ENCODE measurements around the gene TRPC6. TPM values are rescaled to one million over a fixed set of nuclear protein-coding genes. Genes with fewer than 3 reads are reported as not detected.

TRPC6 gene
- total and polyA plus RNA-seq, 2 of the 8 experiments (the other 6 are each of a cell fraction or from before 2014, with no cell fraction given), result 0.26 to 0.39 TPM

DNA sequence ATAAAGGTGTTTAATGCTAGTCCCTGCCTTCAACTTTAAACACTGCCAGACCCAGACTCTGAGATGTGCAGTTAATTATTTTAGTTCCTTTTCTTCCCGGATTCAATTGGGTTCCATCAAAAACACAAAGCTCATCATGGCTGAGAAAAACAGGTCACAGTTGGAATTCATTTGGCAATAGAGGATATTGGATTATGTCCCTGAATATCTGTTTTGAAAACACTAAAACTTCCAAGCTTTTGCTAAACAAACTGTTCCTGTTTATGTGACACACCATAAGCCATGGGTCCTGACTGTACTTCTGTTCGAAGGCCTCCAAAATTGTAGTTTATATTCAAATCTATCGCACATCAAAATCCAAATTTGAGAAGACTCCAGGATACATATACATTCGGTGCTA, 150.7 kb downstream of the TRPC6 start:
- FAIRE-seq, result no peak
- POLR2A ChIA-PET (ENCODE audit: partially characterized antibody), result interaction anchor here (0.6 kb wide), 1 partner anchor 437 kb away, joined by 4 read pairs; no protein-coding TSS in a partner anchor

More for the DNA sequence above, 150.7 kb downstream of the TRPC6 start:
- no peaks in the 10 kb centered on the region for H3K9me3 ChIP-seq (ENCODE audit: insufficient read depth in 2 of 2, low read depth in 1 of 2, low read length in 1 of 2)
- H2BK20ac ChIP-seq (ENCODE audit: low read length), result no peak overlapping the region
- no peak overlapping the region for H2AFZ ChIP-seq (ENCODE audit: low read length)
- no peak overlapping the region for H3K4me2 ChIP-seq (ENCODE audit: insufficient read depth in 1 of 2, low read depth in 2 of 2, low read length in 2 of 2)
- no peak overlapping the region for H4K5ac ChIP-seq (ENCODE audit: insufficient read length, low read depth, low read length)
- H3K18ac ChIP-seq (ENCODE audit: extremely low read depth, low read length), result no peak overlapping the region
- no peak overlapping the region for H2BK5ac ChIP-seq (ENCODE audit: low read depth, low read length)
- H3K36me3 ChIP-seq (ENCODE audit: control insufficient read depth in 2 of 4, insufficient read depth in 4 of 4, low read length in 3 of 4), result no peaks in the 10 kb centered on the region
- no peak overlapping the region for H3K4ac ChIP-seq (replicated peaks; ENCODE audit: insufficient read length, low read depth, low read length)
- no peak overlapping the region for H3K23ac ChIP-seq (ENCODE audit: insufficient read length)
- H2BK120ac ChIP-seq (replicated peaks; ENCODE audit: low read depth, low read length), result no peak overlapping the region
- no peaks in the 10 kb centered on the region for H3K23me2 ChIP-seq (ENCODE audit: low read depth, low read length)
- H3K27me3 ChIP-seq (replicated peaks in 1 of 4; ENCODE audit: control insufficient read depth in 3 of 4, extremely low read depth in 1 of 4, insufficient read depth in 3 of 4, low read length in 3 of 4), result no peaks in the 10 kb centered on the region
- CTCF ChIA-PET (ENCODE audit: partially characterized antibody), result interaction anchor here (0.9 to 6.6 kb wide), 4 partner anchors 22 to 429 kb away, joined by 3 to 46 read pairs (median 4); no protein-coding TSS in a partner anchor
- H4K91ac ChIP-seq (replicated peaks; ENCODE audit: insufficient read length, low read length), result no peak overlapping the region
- no peak for DNase-seq (ENCODE audit: low read depth in 1 of 2, low spot score in 2 of 2)
- no peak overlapping the region for H2BK12ac ChIP-seq (ENCODE audit: low read depth, low read length)
- no peaks in the 10 kb centered on the region for H3K79me1 ChIP-seq (ENCODE audit: low read depth, low read length)
- H4K20me1 ChIP-seq (replicated peaks in 1 of 2; ENCODE audit: control insufficient read depth in 1 of 2, insufficient read depth in 2 of 2, low read length in 2 of 2), result no peaks in the 10 kb centered on the region
- no peak overlapping the region for H3K56ac ChIP-seq (replicated peaks; ENCODE audit: insufficient read length, low read depth, low read length)
- H3K14ac ChIP-seq (ENCODE audit: insufficient read length), result no peak overlapping the region
- H4K8ac ChIP-seq (ENCODE audit: extremely low read depth, insufficient read depth, low read length), result no peak overlapping the region
- H3K9ac ChIP-seq (replicated peaks in 1 of 4; ENCODE audit: extremely low read depth in 1 of 4, low read depth in 3 of 4, low read length in 3 of 4), result no peak overlapping the region
- no peak overlapping the region for H3K27ac ChIP-seq (ENCODE audit: low read depth, low read length)
- H2BK15ac ChIP-seq (ENCODE audit: low read length), result no peak overlapping the region
- H2AK5ac ChIP-seq (ENCODE audit: low read depth, low read length), result no peak overlapping the region
- no peaks in the 10 kb centered on the region for H3K79me2 ChIP-seq (ENCODE audit: control insufficient read depth in 1 of 2, insufficient read depth in 2 of 2, low read length in 2 of 2)
- WGBS, 2 experiments (ENCODE audit: extremely low coverage in 1 of 2, insufficient coverage in 1 of 2, insufficient read length in 1 of 2, insufficient replicate concordance in 2 of 2, low coverage in 1 of 2, low lambda C conversion rate in 2 of 2, missing lambda C conversion rate in 1 of 2), result 90% methylated on average over 4 of the region's 4 CpGs; no CpG with 5 or more reads in 1 of the 2 experiments
- H3K4me3 ChIP-seq (ENCODE audit: extremely low read depth in 1 of 4, insufficient read depth in 2 of 4, low read depth in 3 of 4, low read length in 4 of 4), result no peak overlapping the region
- peaks cover 0 to 7% (median 0%) of the 10 kb centered on the region in 4 experiments; a peak in 2 of 7 replicates for H3K4me1 ChIP-seq (replicated peaks in 1 of 4; ENCODE audit: control insufficient read depth in 3 of 4, insufficient read depth in 4 of 4, low read length in 3 of 4)
